HG02870 (cell line): ENCODE data around the gene PTPRU.

Source experiments
- ATAC-seq: cut with Tn5 transposase; IDR thresholded peaks from one replicate; pipeline ENCODE4 v1.9.1; 2021; ENCODE audit warnings: mild to moderate bottlenecking, moderate library complexity; ENCODE audit not compliant: unreplicated experiment

PTPRU gene

GRCh38 chr1:29327223-29327935 lies 91.1 kb downstream of the PTPRU start:
- no peak for ATAC-seq

GRCh38 chr1:29329022-29329775 lies 92.9 kb downstream of the PTPRU start:
- no peak for ATAC-seq

- no peak for ATAC-seq
Measured at GRCh38 chr1:29330089-29330488, 93.8 kb downstream of the PTPRU start.

- ATAC-seq, result no peak
Measured at GRCh38 chr1:29330856-29331255, 94.5 kb downstream of the PTPRU start.

GRCh38 chr1:29331309-29331708 lies 95.0 kb downstream of the PTPRU start:
- no peak for ATAC-seq

- no peak for ATAC-seq
Measured at GRCh38 chr1:29331729-29332128, 95.4 kb downstream of the PTPRU start.

- no peak for ATAC-seq
Measured at GRCh38 chr1:29332204-29332603, 95.9 kb downstream of the PTPRU start.

GRCh38 chr1:29333008-29333407 lies 96.7 kb downstream of the PTPRU start:
- no peak for ATAC-seq

GRCh38 chr1:29335573-29335972 lies 99.3 kb downstream of the PTPRU start:
- no peak for ATAC-seq

GRCh38 chr1:29338908-29339575 lies 102.7 kb downstream of the PTPRU start:
- no peak for ATAC-seq

GRCh38 chr1:29341936-29342335 lies 105.6 kb downstream of the PTPRU start:
- ATAC-seq, result no peak

- ATAC-seq, result no peak
Measured at GRCh38 chr1:29342351-29342750, 106.0 kb downstream of the PTPRU start.

- ATAC-seq, result no peak
Measured at GRCh38 chr1:29342983-29343382, 106.7 kb downstream of the PTPRU start.

GRCh38 chr1:29343476-29343875 lies 107.2 kb downstream of the PTPRU start:
- no peak for ATAC-seq

GRCh38 chr1:29343908-29344307 lies 107.6 kb downstream of the PTPRU start:
- ATAC-seq, result no peak

- ATAC-seq, result no peak
Measured at GRCh38 chr1:29344336-29344735, 108.0 kb downstream of the PTPRU start.

GRCh38 chr1:29346576-29346975 lies 110.3 kb downstream of the PTPRU start:
- no peak for ATAC-seq

- ATAC-seq, result no peak
Measured at GRCh38 chr1:29349871-29350491, 113.7 kb downstream of the PTPRU start.

- no peak for ATAC-seq
Measured at GRCh38 chr1:29352719-29353420, 116.5 kb downstream of the PTPRU start.

GRCh38 chr1:29354511-29355098 lies 118.3 kb downstream of the PTPRU start:
- no peak for ATAC-seq
